Fibroblast of lung (primary cell): ENCODE data around the gene SLC6A8.

Experiments
- EZH2 ChIP-seq: IDR thresholded peaks from 2 replicates; pipeline ENCODE4 v1.5.1; 2012; ENCODE audit warnings: low read length, control low read depth, mild to moderate bottlenecking; ENCODE audit errors: missing control alignments
- TF ChIP-seq, protein P1 (sequence below), 2 donors: IDR thresholded peaks in 1 of 2; conservative IDR thresholded peaks in 1 of 2; 1 replicate in 1 of 2; 2 replicates in 1 of 2; pipeline ENCODE4 v1.5.1; 2011 to 2012; ENCODE audit warnings: low read length in 2 of 2, control low read depth in 1 of 2, inconsistent platforms in 1 of 2, low read depth in 1 of 2, mild to moderate bottlenecking in 1 of 2

DNA sequence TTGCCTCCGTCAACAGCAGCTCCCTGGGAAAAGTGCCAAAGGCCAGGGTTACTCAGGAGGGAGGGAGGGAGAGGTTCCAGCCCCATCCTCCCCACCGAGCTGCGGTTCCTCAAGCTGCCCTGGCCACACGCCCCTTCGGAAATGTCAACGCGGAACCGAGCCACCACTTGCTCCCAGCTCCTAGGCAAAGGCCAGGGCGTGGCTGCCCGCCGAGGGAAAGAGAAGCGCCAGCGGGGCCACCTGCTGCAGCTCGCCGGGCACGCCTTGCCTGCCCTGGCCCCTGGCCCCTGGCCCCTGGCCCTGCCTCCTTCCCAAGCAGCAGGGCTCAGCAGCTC, 15.3 kb downstream of the SLC6A8 start:
- TF ChIP-seq, protein P1, sequence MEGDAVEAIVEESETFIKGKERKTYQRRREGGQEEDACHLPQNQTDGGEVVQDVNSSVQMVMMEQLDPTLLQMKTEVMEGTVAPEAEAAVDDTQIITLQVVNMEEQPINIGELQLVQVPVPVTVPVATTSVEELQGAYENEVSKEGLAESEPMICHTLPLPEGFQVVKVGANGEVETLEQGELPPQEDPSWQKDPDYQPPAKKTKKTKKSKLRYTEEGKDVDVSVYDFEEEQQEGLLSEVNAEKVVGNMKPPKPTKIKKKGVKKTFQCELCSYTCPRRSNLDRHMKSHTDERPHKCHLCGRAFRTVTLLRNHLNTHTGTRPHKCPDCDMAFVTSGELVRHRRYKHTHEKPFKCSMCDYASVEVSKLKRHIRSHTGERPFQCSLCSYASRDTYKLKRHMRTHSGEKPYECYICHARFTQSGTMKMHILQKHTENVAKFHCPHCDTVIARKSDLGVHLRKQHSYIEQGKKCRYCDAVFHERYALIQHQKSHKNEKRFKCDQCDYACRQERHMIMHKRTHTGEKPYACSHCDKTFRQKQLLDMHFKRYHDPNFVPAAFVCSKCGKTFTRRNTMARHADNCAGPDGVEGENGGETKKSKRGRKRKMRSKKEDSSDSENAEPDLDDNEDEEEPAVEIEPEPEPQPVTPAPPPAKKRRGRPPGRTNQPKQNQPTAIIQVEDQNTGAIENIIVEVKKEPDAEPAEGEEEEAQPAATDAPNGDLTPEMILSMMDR (conservative IDR thresholded peaks at IDR 0.05 in 1 of 2, IDR thresholded peaks at IDR 0.05 in 1 of 2; ENCODE audit: low read depth in 1 of 2, low read length in 2 of 2), result no peak
- no peak for TF ChIP-seq EZH2
